K562 (cell line): Measurements from ENCODE around the gene SAMD10. TPM values are rescaled to one million over a fixed set of nuclear protein-coding genes. Genes with fewer than 3 reads are reported as not detected.
A peak's percentile ranks its signal among the peaks of the same experiment; 100 is the strongest.

Experiments used
- ATAC-seq: fragments of 200-7000 bp; cut with Tn5 transposase; 3 replicates; pipeline ENCODE4 v1.9.1; 2020; ENCODE audit warnings: moderate library complexity
- BruUV-seq: library from RNA; stranded (reverse); fragments of 400-500 nt; replicated peaks from 2 replicates; lab custom pipeline; 2021; lab: Mats Ljungman, UMichigan
- CTCF ChIA-PET: fragments of 300-600 bp; formaldehyde crosslinking; extraction: SDS; loops from one replicate; lab custom pipeline; 2021; ENCODE audit warnings: low intra/inter-chr PET ratio; lab: Yijun Ruan, JAX
- POLR2A ChIA-PET: fragments of 300-600, 350-650 bp; sonication (Branson Sonifier 250); formaldehyde crosslinking; extraction: SDS; loops from one replicate; lab custom pipeline; 2021; ENCODE audit warnings: antibody characterized with exemption, inconsistent platforms; lab: Yijun Ruan, JAX
- DNase-seq, 4 experiments: peaks; one replicate each; pipeline versions ENCODE4 v3.0.0 to v3.0.0-alpha.2; 2011 to 2018; ENCODE audit warnings: low spot score in 3 of 4, mixed read lengths in 3 of 4; ENCODE audit errors: extremely low read depth in 1 of 4
- FAIRE-seq: peaks from 2 replicates; lab custom pipeline; 2011; peaks lifted over from hg19 to GRCh38; lab: Jason Lieb, UNC
- H2AFZ ChIP-seq: 2 replicates; pipeline ENCODE4 v1.6.0; 2011; ENCODE audit warnings: low read depth, low read length, control low read depth, inconsistent platforms
- H3K27ac ChIP-seq: fragments of 200-600 bp; 3 replicates; pipeline ENCODE4 v1.8.0; 2011; ENCODE audit warnings: low read depth, mild to moderate bottlenecking, control low read depth, inconsistent platforms, low read length, moderate library complexity, mixed read lengths; ENCODE audit errors: extremely low read depth
- H3K27me3 ChIP-seq, 2 experiments: fragments of 300-600 bp in 1 of 2; 2 replicates in 1 of 2; 3 replicates in 1 of 2; pipeline versions ENCODE4 v1.6.0 to v1.8.0; 2011; ENCODE audit warnings: inconsistent platforms in 2 of 2, low read length in 2 of 2, mild to moderate bottlenecking in 1 of 2, mixed read lengths in 1 of 2, moderate library complexity in 1 of 2; ENCODE audit not compliant: control insufficient read depth in 2 of 2, insufficient read depth in 2 of 2
- H3K36me3 ChIP-seq: fragments of 300-600 bp; 3 replicates; pipeline ENCODE4 v1.8.0; 2011; ENCODE audit warnings: mild to moderate bottlenecking, low read length, inconsistent platforms; ENCODE audit not compliant: control insufficient read depth, insufficient read depth
- H3K4me1 ChIP-seq, 2 experiments: fragments of 200-600 bp in 1 of 2; replicated peaks in 1 of 2; 2 replicates in 1 of 2; 3 replicates in 1 of 2; pipeline versions ENCODE4 v1.5.1 to v1.8.0; 2011; ENCODE audit warnings: inconsistent platforms in 2 of 2, low read length in 2 of 2, mild to moderate bottlenecking in 1 of 2, mixed read lengths in 1 of 2, moderate library complexity in 1 of 2; ENCODE audit not compliant: control insufficient read depth in 2 of 2, insufficient read depth in 2 of 2
- H3K4me2 ChIP-seq: 2 replicates; pipeline ENCODE4 v1.6.1; 2011; ENCODE audit warnings: low read length, control low read depth, inconsistent platforms, mixed read lengths; ENCODE audit not compliant: insufficient read depth
- H3K4me3 ChIP-seq: fragments of 200-600 bp; sonication (generic), shearing (Covaris generic); 2 replicates; pipeline ENCODE4 v1.5.1; 2016; ENCODE audit warnings: control low read depth, inconsistent platforms
- H3K79me2 ChIP-seq: fragments of 200-600 bp; 3 replicates; pipeline ENCODE4 v1.8.0; 2011; ENCODE audit warnings: low read length, inconsistent platforms; ENCODE audit not compliant: control insufficient read depth, insufficient read depth
- H3K9ac ChIP-seq, 2 experiments: 2 replicates each; pipeline versions ENCODE4 v1.6.0 to v1.6.1; 2011; ENCODE audit warnings: low read depth in 2 of 2, low read length in 2 of 2, control low read depth in 1 of 2, inconsistent platforms in 1 of 2, mild to moderate bottlenecking in 1 of 2, mixed read lengths in 1 of 2; ENCODE audit not compliant: insufficient read depth in 1 of 2
- H3K9me1 ChIP-seq: one replicate; pipeline ENCODE4 v1.6.0; 2011; ENCODE audit warnings: inconsistent platforms, mild to moderate bottlenecking, low read length, moderate library complexity; ENCODE audit not compliant: control insufficient read depth, insufficient read depth
- H3K9me3 ChIP-seq: replicated peaks from 2 replicates; pipeline ENCODE4 v1.5.1; 2011; ENCODE audit warnings: low read depth, low read length, inconsistent platforms; ENCODE audit not compliant: control insufficient read depth, insufficient read depth
- H4K20me1 ChIP-seq: replicated peaks from 2 replicates; pipeline ENCODE4 v1.6.1; 2011; ENCODE audit warnings: low read length, inconsistent platforms, mixed read lengths; ENCODE audit not compliant: control insufficient read depth, insufficient read depth
- CBX1 ChIP-seq: sonication (generic); IDR thresholded peaks from 2 replicates; pipeline ENCODE4 v1.6.1; 2016; ENCODE audit warnings: antibody characterized with exemption, low read depth, mild to moderate bottlenecking
- NR2C2 ChIP-seq, 2 experiments: fragments of 200-800 bp in 1 of 2; sonication (Bioruptor generic) in 1 of 2; sonication (generic) in 1 of 2; formaldehyde crosslinking in 1 of 2; IDR thresholded peaks; 2 replicates each; pipeline versions ENCODE4 v1.6.1 to v1.8.0; 2016 to 2022; ENCODE audit warnings: mild to moderate bottlenecking in 1 of 2, missing compliant biosample characterization in 1 of 2, missing genetic modification characterization in 1 of 2, missing genetic modification reagents in 1 of 2
- PHF8 ChIP-seq: fragments of 200-600 bp; sonication (generic); IDR thresholded peaks from 2 replicates; pipeline ENCODE4 v1.6.1; 2012; ENCODE audit warnings: mixed run types, mild to moderate bottlenecking, inconsistent platforms, low read length, moderate library complexity, borderline replicate concordance
- RBFOX2 ChIP-seq: fragments of 200-400 bp; formaldehyde crosslinking; IDR thresholded peaks from 2 replicates; pipeline ENCODE4 v1.6.1; 2017; ENCODE audit warnings: low read depth, mild to moderate bottlenecking, low read length, moderate library complexity
- WGBS: fragments of 100-300 bp; shearing (Covaris generic); methylation state at CpG from one replicate; pipeline ENCODE4 v1.1.6; 2016; ENCODE audit warnings: low coverage, mixed read lengths; ENCODE audit not compliant: insufficient coverage; ENCODE audit errors: missing lambda C conversion rate; 5-methylcytosine and 5-hydroxymethylcytosine counted together
- in situ Hi-C: fragments of 300-500 bp; cut with MboI; formaldehyde crosslinking; loops from 4 replicates; pipeline ENCODE4 v1.15.0; 2018; ENCODE audit warnings: inconsistent platforms, mixed read lengths
- intact Hi-C: fragments of 100-400 bp; cut with micrococcal nuclease; formaldehyde crosslinking; loops from 2 replicates; pipeline ENCODE4 v1.14.2; 2022
- polyA plus RNA-seq, 8 experiments: library from polyadenylated mRNA; depleted of rRNA in 4 of 8; stranded (reverse) in 5 of 8; unstranded in 3 of 8; fragments of >200 nt; fragmentation: Nextera tagmentation in 2 of 8; fragmentation: Illumina TruSeq in 1 of 8; extraction: Ambion mirVana in 2 of 8; extraction: Trizol in 1 of 8; gene quantifications; 2 replicates each; pipeline versions ENCODE4 v1.2.1 to v1.2.3, GENCODE V29; 2011 to 2014; ENCODE audit warnings: inconsistent platforms in 1 of 8, missing spikeins in 1 of 8
- total RNA-seq, 7 experiments: library from RNA; depleted of rRNA in 6 of 7; stranded (reverse); fragments of >200 nt in 6 of 7; fragmentation: Illumina TruSeq in 2 of 7; extraction: Trizol in 2 of 7; gene quantifications; 2 replicates each; pipeline versions ENCODE4 v1.2.1 to v1.2.3, GENCODE V29; 2011 to 2021; ENCODE audit warnings: low replicate concordance in 1 of 7

SAMD10 gene
- total and polyA plus RNA-seq, 9 of the 15 experiments (the other 6 are each of a cell fraction or from before 2014, with no cell fraction given) = 0.37 to 15.2 (median 4.8) TPM

- peaks cover 29% of the 10 kb centered on the region for H3K79me2 ChIP-seq
- BruUV-seq = no TSS peak
- no peaks in the 10 kb centered on the region for H4K20me1 ChIP-seq
- in situ Hi-C loops = no loop called here
- peak overlapping the region; percentile 72 to 92 for H3K9ac ChIP-seq
- H3K4me2 ChIP-seq = peak overlapping the region; percentile 99
- peak overlapping the region; percentile 100 for H3K4me3 ChIP-seq
- no peak for ATAC-seq
- no peaks in the 10 kb centered on the region for H3K9me3 ChIP-seq
- H3K27ac ChIP-seq = peak overlapping the region; percentile 83
- peak in 1 of 4 experiments; percentile 41 for DNase-seq
- peak overlapping the region; percentile 79 for H2AFZ ChIP-seq
- CTCF ChIA-PET = interaction anchor here (0.7 kb wide), 1 partner anchor 26 kb away, joined by 4 read pairs; no protein-coding TSS in a partner anchor
- peaks cover 27 to 60% of the 10 kb centered on the region in 2 experiments for H3K4me1 ChIP-seq
- peaks cover 3% of the 10 kb centered on the region for H3K9me1 ChIP-seq
- 0% methylated on average over 4 of the region's 47 CpGs for WGBS
- no peak for FAIRE-seq
- POLR2A ChIA-PET = interaction anchor here (0.6 kb wide), 1 partner anchor 455 kb away, joined by 3 read pairs; no protein-coding TSS in a partner anchor
- TF ChIP-seq CBX1 (no peak), RBFOX2 (peak; percentile 0; the same call in 1 of the 2 replicates), NR2C2 (CRISPR knock-in tag; IDR thresholded peaks at IDR 0.05) (no peak), NR2C2 (tag; IDR thresholded peaks at IDR 0.05) (0 out of 2 replicates have a peak, but pooled peaks have one; percentile 14), PHF8 (peak; percentile 37; the same call in 1 of the 2 replicates)
- peaks cover 28% of the 10 kb centered on the region; the same call in 2 of the 3 replicates for H3K36me3 ChIP-seq
- intact Hi-C loops = loop anchor here (5.0 to 10.0 kb wide), 3 partner anchors 73 to 194 kb away; partner anchors contain the start of genes ABHD16B and TPD52L2
- no peaks in the 10 kb centered on the region for H3K27me3 ChIP-seq
Measured at GRCh38 chr20:63979229-63979556, 249 bp downstream of the SAMD10 start.
